AG10803 (cell line): Measurements from ENCODE around the gene BCL11B.

ENCODE experiments used
- DNase-seq: peaks from one replicate; pipeline ENCODE4 v3.0.0; 2010; ENCODE audit warnings: low read depth
- H3K4me3 ChIP-seq: 2 replicates; pipeline ENCODE4 v1.5.1; 2011; ENCODE audit warnings: mild to moderate bottlenecking, low read length, control low read depth
- TF ChIP-seq, protein P1 (sequence below): conservative IDR thresholded peaks from 2 replicates; pipeline ENCODE4 v1.5.1; 2011; ENCODE audit warnings: mild to moderate bottlenecking, low read length, control low read depth, inconsistent platforms

The BCL11B gene

DNA sequence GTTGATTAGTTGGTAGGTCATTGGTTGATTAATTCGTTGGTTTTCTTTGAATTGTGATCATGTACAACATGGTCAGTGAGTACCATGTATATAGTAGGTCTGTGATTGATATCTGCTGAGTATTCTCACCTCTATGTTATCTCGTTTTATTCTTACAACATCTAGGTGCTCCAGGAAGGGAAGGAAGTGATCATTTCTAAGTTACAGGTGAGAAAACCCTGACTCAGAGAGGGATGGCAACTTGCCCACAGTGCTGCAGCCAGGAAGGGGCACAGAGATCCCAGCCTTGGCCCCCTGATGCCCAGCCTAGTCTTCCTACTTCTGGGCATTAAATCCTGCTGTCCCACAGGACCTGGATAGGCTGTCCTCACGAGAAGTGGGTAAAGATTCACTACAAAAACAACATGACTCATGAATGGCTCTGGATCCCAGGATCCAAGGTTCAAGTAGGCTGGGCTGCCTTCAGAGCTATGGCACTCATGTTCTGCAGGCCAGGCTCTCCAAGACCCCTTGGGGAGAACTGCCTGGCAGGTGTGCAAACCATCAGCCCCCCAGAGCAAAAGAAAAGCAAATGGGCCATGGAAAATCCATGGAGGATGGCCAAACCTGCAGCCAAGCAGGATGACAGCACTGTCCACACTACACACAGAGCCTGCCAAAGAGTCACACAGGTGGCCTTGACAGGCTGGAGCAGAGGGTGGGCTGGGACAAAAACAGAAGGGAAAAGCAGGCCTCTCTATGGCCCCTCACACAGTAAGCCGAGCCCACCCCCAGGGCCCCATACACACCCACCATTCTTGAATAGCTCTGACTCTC, 146.2 kb downstream of the BCL11B start:
- TF ChIP-seq, protein P1, sequence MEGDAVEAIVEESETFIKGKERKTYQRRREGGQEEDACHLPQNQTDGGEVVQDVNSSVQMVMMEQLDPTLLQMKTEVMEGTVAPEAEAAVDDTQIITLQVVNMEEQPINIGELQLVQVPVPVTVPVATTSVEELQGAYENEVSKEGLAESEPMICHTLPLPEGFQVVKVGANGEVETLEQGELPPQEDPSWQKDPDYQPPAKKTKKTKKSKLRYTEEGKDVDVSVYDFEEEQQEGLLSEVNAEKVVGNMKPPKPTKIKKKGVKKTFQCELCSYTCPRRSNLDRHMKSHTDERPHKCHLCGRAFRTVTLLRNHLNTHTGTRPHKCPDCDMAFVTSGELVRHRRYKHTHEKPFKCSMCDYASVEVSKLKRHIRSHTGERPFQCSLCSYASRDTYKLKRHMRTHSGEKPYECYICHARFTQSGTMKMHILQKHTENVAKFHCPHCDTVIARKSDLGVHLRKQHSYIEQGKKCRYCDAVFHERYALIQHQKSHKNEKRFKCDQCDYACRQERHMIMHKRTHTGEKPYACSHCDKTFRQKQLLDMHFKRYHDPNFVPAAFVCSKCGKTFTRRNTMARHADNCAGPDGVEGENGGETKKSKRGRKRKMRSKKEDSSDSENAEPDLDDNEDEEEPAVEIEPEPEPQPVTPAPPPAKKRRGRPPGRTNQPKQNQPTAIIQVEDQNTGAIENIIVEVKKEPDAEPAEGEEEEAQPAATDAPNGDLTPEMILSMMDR, result no peak
- no peak overlapping the region for H3K4me3 ChIP-seq
- no peak for DNase-seq

DNA sequence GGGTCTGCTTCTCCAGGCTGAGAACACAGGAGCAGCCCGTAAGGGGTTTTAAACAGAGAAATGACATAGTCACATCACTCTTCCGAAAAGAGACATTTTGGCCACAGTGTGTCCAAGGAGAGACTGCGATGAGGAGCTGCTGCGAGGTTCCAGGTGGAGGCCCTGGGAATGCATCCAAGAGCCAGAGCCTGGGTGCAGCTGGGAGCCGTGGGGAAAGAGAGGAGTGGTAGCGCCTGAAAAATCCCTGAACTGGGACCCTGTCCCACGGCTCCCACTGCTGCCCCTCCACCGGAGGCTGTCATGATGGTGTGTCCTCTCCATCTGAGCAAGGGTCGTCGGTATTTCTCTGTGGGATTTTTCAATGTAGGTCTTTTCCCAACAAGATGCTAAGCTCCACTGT, 146.9 kb downstream of the BCL11B start:
- DNase-seq, result no peak
- TF ChIP-seq, protein P1, result no peak
- no peak overlapping the region for H3K4me3 ChIP-seq

DNA sequence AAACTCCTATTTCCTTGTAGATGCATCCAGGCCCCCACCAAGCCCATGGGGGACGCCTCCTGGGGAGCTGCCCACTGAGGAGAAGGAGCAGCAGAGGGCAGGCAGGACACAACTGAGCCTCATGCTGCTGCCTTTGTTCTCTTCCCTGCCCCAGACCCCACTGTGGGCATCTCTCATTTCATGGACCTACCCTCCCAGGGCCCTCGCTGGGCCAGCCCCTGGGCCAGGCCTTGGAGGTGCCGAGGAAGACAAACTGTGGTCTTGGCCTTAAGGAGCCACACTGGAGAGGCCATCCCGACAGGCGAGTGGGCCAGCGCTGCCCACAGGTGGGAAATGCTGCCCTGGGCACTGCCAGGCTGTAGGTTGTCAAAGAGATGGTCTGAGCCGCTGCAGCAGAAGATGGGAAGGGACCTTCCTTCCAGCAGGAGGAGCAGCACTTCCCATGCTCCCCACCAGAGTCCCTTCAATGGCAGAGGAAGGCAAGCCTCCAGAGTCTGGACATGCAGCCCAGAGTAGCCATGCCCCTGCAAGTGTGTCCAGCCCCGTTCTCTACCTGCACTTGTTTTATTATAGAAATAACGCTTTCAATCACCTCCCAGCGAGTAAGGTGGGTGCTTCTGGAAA, 147.4 kb downstream of the BCL11B start:
- TF ChIP-seq, protein P1, result peak; percentile 12; the same call in 1 of the 2 replicates
- no peak for DNase-seq
- H3K4me3 ChIP-seq, result no peak overlapping the region

DNA sequence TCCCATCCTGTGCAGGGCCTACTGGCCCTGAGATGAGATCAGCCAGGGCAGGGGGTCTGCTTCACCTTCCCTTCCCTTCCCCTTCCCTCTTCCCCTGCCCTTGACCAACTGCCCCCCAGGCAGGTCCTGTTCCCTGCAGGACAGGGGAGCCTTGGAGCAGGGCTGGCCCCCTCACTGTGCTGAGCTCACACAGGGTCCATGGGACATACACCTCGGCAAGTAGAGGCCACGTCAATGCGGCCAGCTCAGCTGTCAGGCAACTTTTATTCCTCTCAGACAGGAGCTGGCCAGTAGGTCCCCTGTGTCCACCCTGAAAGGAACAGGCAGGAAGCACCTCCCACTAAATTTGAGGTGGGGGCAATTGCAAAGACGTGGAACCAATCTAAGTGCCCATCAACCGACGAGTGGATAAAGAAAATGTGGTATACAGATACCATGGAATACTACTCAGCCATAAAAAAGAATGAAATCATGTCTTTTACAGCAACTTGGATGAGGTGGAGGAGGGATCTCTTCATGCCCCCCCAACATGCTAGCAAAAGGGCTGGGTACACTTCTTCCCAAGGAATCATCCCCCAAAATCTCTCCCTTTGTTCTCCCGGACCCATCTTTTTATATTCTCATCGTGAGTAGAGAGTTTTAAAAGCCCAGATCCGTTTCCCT, 148.7 kb downstream of the BCL11B start:
- no peak for DNase-seq
- no peak overlapping the region for H3K4me3 ChIP-seq
- TF ChIP-seq, protein P1, result no peak

DNA sequence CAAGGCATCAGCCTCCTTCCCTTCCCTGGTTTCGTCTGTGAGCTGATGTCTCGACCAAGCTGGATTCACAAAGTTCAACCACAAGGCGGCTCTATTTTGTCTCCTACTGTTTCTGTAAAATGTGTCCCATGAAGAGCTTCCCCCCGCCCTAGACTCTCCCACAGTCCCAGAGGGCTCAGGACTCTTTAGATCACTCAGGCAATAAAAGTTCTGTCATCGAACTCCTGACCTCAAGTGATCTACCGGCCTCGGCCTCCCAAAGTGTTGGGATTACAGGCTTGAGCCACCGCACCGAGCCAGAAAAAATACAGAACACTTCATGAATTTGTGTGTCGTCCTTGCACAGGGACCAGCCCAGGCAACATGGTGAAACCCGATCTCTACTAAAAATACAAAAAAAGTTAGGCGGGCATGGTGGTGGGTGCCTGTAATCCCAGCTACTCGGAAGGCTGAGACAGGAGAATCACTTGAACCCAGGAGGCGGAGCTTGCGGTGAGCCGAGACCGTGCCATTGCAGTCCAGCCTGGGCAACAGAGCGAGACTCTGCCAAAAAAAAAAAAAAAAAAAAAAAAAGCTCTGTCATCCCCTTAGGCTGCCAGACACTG, 149.4 kb downstream of the BCL11B start:
- H3K4me3 ChIP-seq, result no peak overlapping the region
- TF ChIP-seq, protein P1, result no peak
- DNase-seq, result no peak

DNA sequence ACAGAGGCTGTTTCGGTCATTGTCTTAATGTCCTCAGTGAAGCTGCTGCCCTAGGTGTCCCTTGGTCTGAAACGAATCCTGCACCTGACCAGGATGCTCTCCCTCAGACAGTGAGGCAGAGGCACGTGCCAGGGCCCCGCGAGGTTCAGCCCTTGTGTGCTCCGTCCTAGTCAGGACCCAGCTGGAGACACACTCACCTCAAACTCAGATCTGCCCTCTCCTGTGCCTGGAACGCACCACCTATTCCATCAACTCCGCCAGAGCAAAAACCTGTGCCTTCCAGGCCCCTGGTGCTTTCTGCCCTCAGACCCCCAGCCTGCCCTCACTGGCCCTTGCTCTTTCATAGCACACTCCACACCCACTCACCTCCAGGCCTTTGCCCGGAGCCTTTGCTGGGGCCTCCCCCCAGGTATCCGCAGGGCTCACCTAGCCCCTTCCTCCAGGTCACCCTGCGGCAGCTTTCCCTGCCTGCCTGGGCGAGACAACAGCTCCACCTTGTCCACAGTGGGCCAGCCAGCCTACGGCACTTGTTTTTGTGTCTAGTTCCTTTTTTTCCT, 150.6 kb downstream of the BCL11B start:
- no peak overlapping the region for H3K4me3 ChIP-seq
- DNase-seq, result no peak
- TF ChIP-seq, protein P1, result no peak
